PC-3 (cell line): Measurements from ENCODE around the gene FSIP1.

Experiments used
- EZH2 ChIP-seq: fragments of 300-600 bp; sonication (generic); IDR thresholded peaks from one replicate; pipeline ENCODE4 v1.6.1; 2017; ENCODE audit warnings: antibody characterized with exemption, mild to moderate bottlenecking, low read length; ENCODE audit not compliant: unreplicated experiment
- TF ChIP-seq, protein P1 (sequence below): fragments of 300-600 bp; sonication (generic); conservative IDR thresholded peaks from 2 replicates; pipeline ENCODE4 v1.5.1; 2017; ENCODE audit warnings: antibody characterized with exemption, low read depth, mild to moderate bottlenecking, low read length

DNA sequence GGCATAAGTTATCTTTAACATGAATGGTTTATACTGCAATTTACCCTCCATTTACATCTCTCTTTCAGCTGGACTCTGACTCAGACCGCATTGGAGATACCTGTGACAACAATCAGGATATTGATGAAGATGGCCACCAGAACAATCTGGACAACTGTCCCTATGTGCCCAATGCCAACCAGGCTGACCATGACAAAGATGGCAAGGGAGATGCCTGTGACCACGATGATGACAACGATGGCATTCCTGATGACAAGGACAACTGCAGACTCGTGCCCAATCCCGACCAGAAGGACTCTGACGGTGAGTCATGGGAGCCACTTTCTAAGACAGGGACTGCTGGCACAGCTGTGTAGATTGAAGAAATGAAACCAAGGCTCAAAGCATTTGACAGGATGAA is 190.1 kb downstream of the FSIP1 start:
- TF ChIP-seq, protein P1, sequence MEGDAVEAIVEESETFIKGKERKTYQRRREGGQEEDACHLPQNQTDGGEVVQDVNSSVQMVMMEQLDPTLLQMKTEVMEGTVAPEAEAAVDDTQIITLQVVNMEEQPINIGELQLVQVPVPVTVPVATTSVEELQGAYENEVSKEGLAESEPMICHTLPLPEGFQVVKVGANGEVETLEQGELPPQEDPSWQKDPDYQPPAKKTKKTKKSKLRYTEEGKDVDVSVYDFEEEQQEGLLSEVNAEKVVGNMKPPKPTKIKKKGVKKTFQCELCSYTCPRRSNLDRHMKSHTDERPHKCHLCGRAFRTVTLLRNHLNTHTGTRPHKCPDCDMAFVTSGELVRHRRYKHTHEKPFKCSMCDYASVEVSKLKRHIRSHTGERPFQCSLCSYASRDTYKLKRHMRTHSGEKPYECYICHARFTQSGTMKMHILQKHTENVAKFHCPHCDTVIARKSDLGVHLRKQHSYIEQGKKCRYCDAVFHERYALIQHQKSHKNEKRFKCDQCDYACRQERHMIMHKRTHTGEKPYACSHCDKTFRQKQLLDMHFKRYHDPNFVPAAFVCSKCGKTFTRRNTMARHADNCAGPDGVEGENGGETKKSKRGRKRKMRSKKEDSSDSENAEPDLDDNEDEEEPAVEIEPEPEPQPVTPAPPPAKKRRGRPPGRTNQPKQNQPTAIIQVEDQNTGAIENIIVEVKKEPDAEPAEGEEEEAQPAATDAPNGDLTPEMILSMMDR: no peak
- no peak for TF ChIP-seq EZH2
